ENCODE measurements around the gene LYZL4. TPM values are rescaled to one million over a fixed set of nuclear protein-coding genes. Genes with fewer than 3 reads are reported as not detected.

Gene LYZL4
- total and polyA plus RNA-seq, 2 of the 13 experiments (the other 11 are each of a cell fraction or from before 2014, with no cell fraction given): not detected

- H3K4me1 ChIP-seq (ENCODE audit: insufficient read depth, low read length): no peaks in the 10 kb centered on the region
- FAIRE-seq: no peak
- CTCF ChIA-PET (ENCODE audit: low intra/inter-chr PET ratio, low total read pairs): no interaction called here
- POLR2A ChIA-PET: no interaction called here
- H3K36me3 ChIP-seq (replicated peaks in 1 of 2; ENCODE audit: control insufficient read depth in 1 of 2, insufficient read depth in 2 of 2, low read length in 2 of 2): no peaks in the 10 kb centered on the region
- no peaks in the 10 kb centered on the region for H3K79me2 ChIP-seq (ENCODE audit: insufficient read depth, low read length)
- no peaks in the 10 kb centered on the region for H4K20me1 ChIP-seq (ENCODE audit: insufficient read depth, low read length)
- no peak overlapping the region for H3K4me2 ChIP-seq (ENCODE audit: low read depth, low read length)
- no peaks in the 10 kb centered on the region for H3K9me3 ChIP-seq (ENCODE audit: low read length)
- no peak overlapping the region for H2AFZ ChIP-seq (ENCODE audit: low read length)
- H3K27me3 ChIP-seq (ENCODE audit: control insufficient read depth in 1 of 2, insufficient read depth in 2 of 2, low read length in 2 of 2): no peaks in the 10 kb centered on the region; a peak in 1 of 5 replicates
- no TSS peak for BruUV-seq (replicated peaks)
- no peak for DNase-seq (ENCODE audit: low spot score)
- H3K9ac ChIP-seq (ENCODE audit: insufficient read depth, low read depth, low read length): no peak overlapping the region
- H3K4me3 ChIP-seq (replicated peaks in 1 of 3; ENCODE audit: insufficient read depth in 1 of 3, low read depth in 2 of 3, low read length in 3 of 3): no peak overlapping the region
- TF ChIP-seq SCMH1 (CRISPR knock-in tag; IDR thresholded peaks at IDR 0.05; ENCODE audit: borderline replicate concordance): no peak
- no peak for TF ChIP-seq FOXJ3 (CRISPR knock-in tag; IDR thresholded peaks at IDR 0.05; ENCODE audit: borderline replicate concordance)
- TF ChIP-seq NFKBIZ (CRISPR knock-in tag; IDR thresholded peaks at IDR 0.05): no peak
- TF ChIP-seq ZMAT3 (CRISPR knock-in tag; conservative IDR thresholded peaks at IDR 0.05): no peak
- TF ChIP-seq HINFP (CRISPR knock-in tag; IDR thresholded peaks at IDR 0.05; ENCODE audit: low read depth): no peak
- TF ChIP-seq HES4 (CRISPR knock-in tag; IDR thresholded peaks at IDR 0.05; ENCODE audit: borderline replicate concordance): no peak
- no peak for TF ChIP-seq ZNF598 (CRISPR knock-in tag; IDR thresholded peaks at IDR 0.05; ENCODE audit: borderline replicate concordance)
- TF ChIP-seq ZNF44 (CRISPR knock-in tag; IDR thresholded peaks at IDR 0.05): no peak
- TF ChIP-seq NR2F6 (IDR thresholded peaks at IDR 0.05): no peak
- no peak for TF ChIP-seq NR2F6 (CRISPR knock-in tag; IDR thresholded peaks at IDR 0.05)
- no peak for TF ChIP-seq CERS6 (CRISPR knock-in tag; IDR thresholded peaks at IDR 0.05)
- no peak for TF ChIP-seq GTF3A (CRISPR knock-in tag; conservative IDR thresholded peaks at IDR 0.05)
- TF ChIP-seq FOXK2 (IDR thresholded peaks at IDR 0.05): no peak
- TF ChIP-seq EHMT2 (IDR thresholded peaks at IDR 0.05; ENCODE audit: borderline replicate concordance, low read depth, low read length): no peak
- TF ChIP-seq CBX5 (CRISPR knock-in tag; IDR thresholded peaks at IDR 0.05; ENCODE audit: borderline replicate concordance): no peak
- no peak for TF ChIP-seq IKZF5 (CRISPR knock-in tag; IDR thresholded peaks at IDR 0.05)
- no peak for TF ChIP-seq ERF (CRISPR knock-in tag; IDR thresholded peaks at IDR 0.05)
- no peak for TF ChIP-seq ZNF776 (CRISPR knock-in tag; IDR thresholded peaks at IDR 0.05)
- H3K27ac ChIP-seq (ENCODE audit: extremely low read length, insufficient read depth, low read length): no peak overlapping the region
- intact Hi-C loops (cut with micrococcal nuclease; ENCODE audit: unreplicated experiment) (no loop called here), in situ Hi-C loops (cut with HindIII; ENCODE audit: extremely low pct_ligation_motif_present, low pct_unique_long_range_greater_than_20kb) (no loop called here)
- no peak for ATAC-seq
Observed at GRCh38 chr3:42355612-42356011, 54.8 kb downstream of the LYZL4 start.

All from HepG2 (cell line).